GM12878 (cell line): ENCODE measurements around the gene VASH1.

Experiments used
- FOS ChIP-seq: IDR thresholded peaks from 3 replicates; pipeline ENCODE4 v1.6.1; 2011; ENCODE audit warnings: borderline replicate concordance; ENCODE audit not compliant: insufficient read length; ENCODE audit errors: extremely low read depth
- HDAC2 ChIP-seq: fragments of 200-600 bp; sonication (generic); IDR thresholded peaks from 2 replicates; pipeline ENCODE4 v1.6.1; 2017
- POLR2A ChIP-seq: IDR thresholded peaks from 2 replicates; pipeline ENCODE4 v1.6.1; 2011; ENCODE audit warnings: low read depth, mild to moderate bottlenecking, low read length
- RAD51 ChIP-seq: fragments of 450-650 bp; IDR thresholded peaks from 2 replicates; pipeline ENCODE4 v1.6.1; 2016; ENCODE audit warnings: moderate library complexity, mild to moderate bottlenecking, inconsistent platforms
- TARDBP ChIP-seq: IDR thresholded peaks from 2 replicates; pipeline ENCODE4 v1.6.1; 2016; ENCODE audit warnings: borderline replicate concordance
- TF ChIP-seq, protein P1 (sequence below), 3 experiments: IDR thresholded peaks in 2 of 3; conservative IDR thresholded peaks in 1 of 3; 2 replicates each; pipeline ENCODE4 v1.5.1; 2011; ENCODE audit warnings: low read depth in 3 of 3, low read length in 3 of 3, mild to moderate bottlenecking in 3 of 3, control low read depth in 2 of 3, moderate library complexity in 2 of 3, inconsistent platforms in 1 of 3, mixed read lengths in 1 of 3; ENCODE audit not compliant: control insufficient read depth in 2 of 3, insufficient read depth in 1 of 3; ENCODE audit errors: extremely low read depth in 1 of 3
- TF ChIP-seq, protein P2 (sequence below): fragments of 450-650 bp; IDR thresholded peaks from 2 replicates; pipeline ENCODE4 v1.6.1; 2017; ENCODE audit warnings: mild to moderate bottlenecking
- TF ChIP-seq, protein P3 (sequence below): fragments of 450-650 bp; IDR thresholded peaks from 2 replicates; pipeline ENCODE4 v1.6.1; 2017; ENCODE audit warnings: mild to moderate bottlenecking, moderate library complexity
- TF ChIP-seq, protein P4 (sequence below): IDR thresholded peaks from 2 replicates; pipeline ENCODE4 v1.6.1; 2012; ENCODE audit warnings: improper control_type of control experiment, low read depth, low read length; ENCODE audit not compliant: insufficient replicate concordance

DNA sequence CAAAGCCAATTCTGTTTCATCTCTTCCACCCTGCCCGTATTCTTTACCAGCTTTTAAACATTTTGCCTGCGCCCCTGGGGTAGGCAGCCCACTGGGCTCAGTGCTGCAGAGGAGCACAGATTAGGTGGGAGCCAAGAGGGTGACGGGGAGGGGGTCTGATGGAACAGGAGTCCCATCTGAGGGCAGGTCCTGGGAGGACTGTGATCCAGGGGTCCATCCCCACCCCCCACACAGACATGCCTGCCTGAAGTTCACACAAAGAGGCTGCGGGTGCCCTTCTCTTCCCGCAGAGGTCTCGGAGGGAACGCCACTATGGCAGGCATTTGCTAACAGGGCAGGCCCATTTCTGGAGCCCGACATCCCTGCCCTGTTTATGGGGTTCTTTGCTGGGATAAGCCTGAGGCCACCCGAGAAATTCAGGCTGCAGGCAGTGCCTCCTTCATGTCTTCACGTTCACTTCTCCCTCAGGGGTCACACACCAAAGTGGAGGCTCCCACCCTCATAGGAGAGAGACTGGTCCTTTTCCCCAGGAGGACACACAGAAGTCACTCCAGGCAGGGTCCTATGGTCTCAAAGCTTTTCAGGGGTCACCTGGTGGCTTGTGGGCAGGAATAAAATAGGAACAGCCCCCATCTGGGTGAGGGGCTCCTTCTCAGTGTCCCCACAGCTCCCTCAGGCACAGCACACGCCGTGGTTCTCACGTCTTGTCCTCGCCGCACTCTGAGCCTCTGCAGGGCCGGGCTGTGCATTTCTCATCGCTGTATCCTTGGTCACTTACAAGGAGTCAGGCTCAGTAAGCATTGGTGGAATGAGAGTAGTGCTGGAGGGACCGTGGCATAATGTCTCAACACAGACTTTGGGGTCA is 12.9 kb downstream of the VASH1 start:
- TF ChIP-seq, protein P1, sequence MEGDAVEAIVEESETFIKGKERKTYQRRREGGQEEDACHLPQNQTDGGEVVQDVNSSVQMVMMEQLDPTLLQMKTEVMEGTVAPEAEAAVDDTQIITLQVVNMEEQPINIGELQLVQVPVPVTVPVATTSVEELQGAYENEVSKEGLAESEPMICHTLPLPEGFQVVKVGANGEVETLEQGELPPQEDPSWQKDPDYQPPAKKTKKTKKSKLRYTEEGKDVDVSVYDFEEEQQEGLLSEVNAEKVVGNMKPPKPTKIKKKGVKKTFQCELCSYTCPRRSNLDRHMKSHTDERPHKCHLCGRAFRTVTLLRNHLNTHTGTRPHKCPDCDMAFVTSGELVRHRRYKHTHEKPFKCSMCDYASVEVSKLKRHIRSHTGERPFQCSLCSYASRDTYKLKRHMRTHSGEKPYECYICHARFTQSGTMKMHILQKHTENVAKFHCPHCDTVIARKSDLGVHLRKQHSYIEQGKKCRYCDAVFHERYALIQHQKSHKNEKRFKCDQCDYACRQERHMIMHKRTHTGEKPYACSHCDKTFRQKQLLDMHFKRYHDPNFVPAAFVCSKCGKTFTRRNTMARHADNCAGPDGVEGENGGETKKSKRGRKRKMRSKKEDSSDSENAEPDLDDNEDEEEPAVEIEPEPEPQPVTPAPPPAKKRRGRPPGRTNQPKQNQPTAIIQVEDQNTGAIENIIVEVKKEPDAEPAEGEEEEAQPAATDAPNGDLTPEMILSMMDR (IDR thresholded peaks at IDR 0.05 in 2 of 3, conservative IDR thresholded peaks at IDR 0.05 in 1 of 3; ENCODE audit: control insufficient read depth in 2 of 3, extremely low read depth in 1 of 3, insufficient read depth in 1 of 3, low read depth in 3 of 3, low read length in 3 of 3) = no peak
- TF ChIP-seq, protein P2, sequence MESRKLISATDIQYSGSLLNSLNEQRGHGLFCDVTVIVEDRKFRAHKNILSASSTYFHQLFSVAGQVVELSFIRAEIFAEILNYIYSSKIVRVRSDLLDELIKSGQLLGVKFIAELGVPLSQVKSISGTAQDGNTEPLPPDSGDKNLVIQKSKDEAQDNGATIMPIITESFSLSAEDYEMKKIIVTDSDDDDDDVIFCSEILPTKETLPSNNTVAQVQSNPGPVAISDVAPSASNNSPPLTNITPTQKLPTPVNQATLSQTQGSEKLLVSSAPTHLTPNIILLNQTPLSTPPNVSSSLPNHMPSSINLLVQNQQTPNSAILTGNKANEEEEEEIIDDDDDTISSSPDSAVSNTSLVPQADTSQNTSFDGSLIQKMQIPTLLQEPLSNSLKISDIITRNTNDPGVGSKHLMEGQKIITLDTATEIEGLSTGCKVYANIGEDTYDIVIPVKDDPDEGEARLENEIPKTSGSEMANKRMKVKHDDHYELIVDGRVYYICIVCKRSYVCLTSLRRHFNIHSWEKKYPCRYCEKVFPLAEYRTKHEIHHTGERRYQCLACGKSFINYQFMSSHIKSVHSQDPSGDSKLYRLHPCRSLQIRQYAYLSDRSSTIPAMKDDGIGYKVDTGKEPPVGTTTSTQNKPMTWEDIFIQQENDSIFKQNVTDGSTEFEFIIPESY = no peak
- TF ChIP-seq FOS = no peak
- TF ChIP-seq TARDBP = no peak
- TF ChIP-seq HDAC2 = no peak
- TF ChIP-seq, protein P3, sequence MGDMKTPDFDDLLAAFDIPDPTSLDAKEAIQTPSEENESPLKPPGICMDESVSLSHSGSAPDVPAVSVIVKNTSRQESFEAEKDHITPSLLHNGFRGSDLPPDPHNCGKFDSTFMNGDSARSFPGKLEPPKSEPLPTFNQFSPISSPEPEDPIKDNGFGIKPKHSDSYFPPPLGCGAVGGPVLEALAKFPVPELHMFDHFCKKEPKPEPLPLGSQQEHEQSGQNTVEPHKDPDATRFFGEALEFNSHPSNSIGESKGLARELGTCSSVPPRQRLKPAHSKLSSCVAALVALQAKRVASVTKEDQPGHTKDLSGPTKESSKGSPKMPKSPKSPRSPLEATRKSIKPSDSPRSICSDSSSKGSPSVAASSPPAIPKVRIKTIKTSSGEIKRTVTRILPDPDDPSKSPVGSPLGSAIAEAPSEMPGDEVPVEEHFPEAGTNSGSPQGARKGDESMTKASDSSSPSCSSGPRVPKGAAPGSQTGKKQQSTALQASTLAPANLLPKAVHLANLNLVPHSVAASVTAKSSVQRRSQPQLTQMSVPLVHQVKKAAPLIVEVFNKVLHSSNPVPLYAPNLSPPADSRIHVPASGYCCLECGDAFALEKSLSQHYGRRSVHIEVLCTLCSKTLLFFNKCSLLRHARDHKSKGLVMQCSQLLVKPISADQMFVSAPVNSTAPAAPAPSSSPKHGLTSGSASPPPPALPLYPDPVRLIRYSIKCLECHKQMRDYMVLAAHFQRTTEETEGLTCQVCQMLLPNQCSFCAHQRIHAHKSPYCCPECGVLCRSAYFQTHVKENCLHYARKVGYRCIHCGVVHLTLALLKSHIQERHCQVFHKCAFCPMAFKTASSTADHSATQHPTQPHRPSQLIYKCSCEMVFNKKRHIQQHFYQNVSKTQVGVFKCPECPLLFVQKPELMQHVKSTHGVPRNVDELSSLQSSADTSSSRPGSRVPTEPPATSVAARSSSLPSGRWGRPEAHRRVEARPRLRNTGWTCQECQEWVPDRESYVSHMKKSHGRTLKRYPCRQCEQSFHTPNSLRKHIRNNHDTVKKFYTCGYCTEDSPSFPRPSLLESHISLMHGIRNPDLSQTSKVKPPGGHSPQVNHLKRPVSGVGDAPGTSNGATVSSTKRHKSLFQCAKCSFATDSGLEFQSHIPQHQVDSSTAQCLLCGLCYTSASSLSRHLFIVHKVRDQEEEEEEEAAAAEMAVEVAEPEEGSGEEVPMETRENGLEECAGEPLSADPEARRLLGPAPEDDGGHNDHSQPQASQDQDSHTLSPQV = no peak
- TF ChIP-seq, protein P4, sequence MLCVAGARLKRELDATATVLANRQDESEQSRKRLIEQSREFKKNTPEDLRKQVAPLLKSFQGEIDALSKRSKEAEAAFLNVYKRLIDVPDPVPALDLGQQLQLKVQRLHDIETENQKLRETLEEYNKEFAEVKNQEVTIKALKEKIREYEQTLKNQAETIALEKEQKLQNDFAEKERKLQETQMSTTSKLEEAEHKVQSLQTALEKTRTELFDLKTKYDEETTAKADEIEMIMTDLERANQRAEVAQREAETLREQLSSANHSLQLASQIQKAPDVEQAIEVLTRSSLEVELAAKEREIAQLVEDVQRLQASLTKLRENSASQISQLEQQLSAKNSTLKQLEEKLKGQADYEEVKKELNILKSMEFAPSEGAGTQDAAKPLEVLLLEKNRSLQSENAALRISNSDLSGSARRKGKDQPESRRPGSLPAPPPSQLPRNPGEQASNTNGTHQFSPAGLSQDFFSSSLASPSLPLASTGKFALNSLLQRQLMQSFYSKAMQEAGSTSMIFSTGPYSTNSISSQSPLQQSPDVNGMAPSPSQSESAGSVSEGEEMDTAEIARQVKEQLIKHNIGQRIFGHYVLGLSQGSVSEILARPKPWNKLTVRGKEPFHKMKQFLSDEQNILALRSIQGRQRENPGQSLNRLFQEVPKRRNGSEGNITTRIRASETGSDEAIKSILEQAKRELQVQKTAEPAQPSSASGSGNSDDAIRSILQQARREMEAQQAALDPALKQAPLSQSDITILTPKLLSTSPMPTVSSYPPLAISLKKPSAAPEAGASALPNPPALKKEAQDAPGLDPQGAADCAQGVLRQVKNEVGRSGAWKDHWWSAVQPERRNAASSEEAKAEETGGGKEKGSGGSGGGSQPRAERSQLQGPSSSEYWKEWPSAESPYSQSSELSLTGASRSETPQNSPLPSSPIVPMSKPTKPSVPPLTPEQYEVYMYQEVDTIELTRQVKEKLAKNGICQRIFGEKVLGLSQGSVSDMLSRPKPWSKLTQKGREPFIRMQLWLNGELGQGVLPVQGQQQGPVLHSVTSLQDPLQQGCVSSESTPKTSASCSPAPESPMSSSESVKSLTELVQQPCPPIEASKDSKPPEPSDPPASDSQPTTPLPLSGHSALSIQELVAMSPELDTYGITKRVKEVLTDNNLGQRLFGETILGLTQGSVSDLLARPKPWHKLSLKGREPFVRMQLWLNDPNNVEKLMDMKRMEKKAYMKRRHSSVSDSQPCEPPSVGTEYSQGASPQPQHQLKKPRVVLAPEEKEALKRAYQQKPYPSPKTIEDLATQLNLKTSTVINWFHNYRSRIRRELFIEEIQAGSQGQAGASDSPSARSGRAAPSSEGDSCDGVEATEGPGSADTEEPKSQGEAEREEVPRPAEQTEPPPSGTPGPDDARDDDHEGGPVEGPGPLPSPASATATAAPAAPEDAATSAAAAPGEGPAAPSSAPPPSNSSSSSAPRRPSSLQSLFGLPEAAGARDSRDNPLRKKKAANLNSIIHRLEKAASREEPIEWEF = no peak
- no peak for TF ChIP-seq POLR2A
- TF ChIP-seq RAD51 = no peak
